Stimulated activated CD4-positive, alpha-beta T cell treated with anti-CD3 and anti-CD28 coated beads, Interleukin-4, amount 100 ng/mL, for 1 hour (primary cell): ENCODE data around the gene ZMYND8.
"Not testable (repeated sequence)": the region's sequence is repeated elsewhere in the genome, so short reads cannot be mapped to it uniquely, and the experiment has no call there.

Experiments used
- DNase-seq: peaks from one replicate; pipeline ENCODE4 v3.0.0-alpha.2; 2020

Gene ZMYND8

GRCh38 chr20:47356526-47357295 lies at the start of gene ZMYND8:
TSS of gene ZMYND8 (minus strand) at chr20:47356699. CDS start at chr20:47356670, 29 bp downstream.
- DNase-seq = peak; percentile 88

- DNase-seq = no peak
Measured at GRCh38 chr20:47405775-47406325, 49.4 kb upstream of the ZMYND8 start.

GRCh38 chr20:47400685-47401084 lies 44.2 kb upstream of the ZMYND8 start:
- no peak for DNase-seq

GRCh38 chr20:47397652-47398301 lies 41.3 kb upstream of the ZMYND8 start:
- no peak for DNase-seq

GRCh38 chr20:47396762-47397476 lies 40.4 kb upstream of the ZMYND8 start:
- DNase-seq = no peak

- not testable (repeated sequence) for DNase-seq
Measured at GRCh38 chr20:47393796-47394514, 37.5 kb upstream of the ZMYND8 start.

- no peak for DNase-seq
Measured at GRCh38 chr20:47392721-47393073, 36.2 kb upstream of the ZMYND8 start.

GRCh38 chr20:47392015-47392720 lies 35.7 kb upstream of the ZMYND8 start:
- no peak for DNase-seq

- no peak for DNase-seq
Measured at GRCh38 chr20:47391276-47392010, 34.9 kb upstream of the ZMYND8 start.

- DNase-seq = no peak
Measured at GRCh38 chr20:47389867-47390347, 33.4 kb upstream of the ZMYND8 start.

GRCh38 chr20:47385968-47386367 lies 29.5 kb upstream of the ZMYND8 start:
- not testable (repeated sequence) for DNase-seq

- DNase-seq = no peak
Measured at GRCh38 chr20:47382746-47383415, 26.4 kb upstream of the ZMYND8 start.

- no peak for DNase-seq
Measured at GRCh38 chr20:47380481-47380880, 24.0 kb upstream of the ZMYND8 start.

GRCh38 chr20:47379433-47380150 lies 23.1 kb upstream of the ZMYND8 start:
- no peak for DNase-seq

- no peak for DNase-seq
Measured at GRCh38 chr20:47377122-47377722, 20.7 kb upstream of the ZMYND8 start.

- DNase-seq = not testable (repeated sequence)
Measured at GRCh38 chr20:47376096-47376643, 19.7 kb upstream of the ZMYND8 start.

GRCh38 chr20:47374121-47374520 lies 17.6 kb upstream of the ZMYND8 start:
- DNase-seq = not testable (repeated sequence)

GRCh38 chr20:47373206-47373733 lies 16.8 kb upstream of the ZMYND8 start:
- DNase-seq = no peak
